SIG-M5 treated with dmso at 0.1 percent for 504 hours (cell line): ENCODE results near the gene YRDC.

Experiments
- DNase-seq: peaks from one replicate; lab custom pipeline; 2025; ENCODE audit not compliant: unreplicated experiment; lab: John Stamatoyannopoulos, UW

The YRDC gene

DNA sequence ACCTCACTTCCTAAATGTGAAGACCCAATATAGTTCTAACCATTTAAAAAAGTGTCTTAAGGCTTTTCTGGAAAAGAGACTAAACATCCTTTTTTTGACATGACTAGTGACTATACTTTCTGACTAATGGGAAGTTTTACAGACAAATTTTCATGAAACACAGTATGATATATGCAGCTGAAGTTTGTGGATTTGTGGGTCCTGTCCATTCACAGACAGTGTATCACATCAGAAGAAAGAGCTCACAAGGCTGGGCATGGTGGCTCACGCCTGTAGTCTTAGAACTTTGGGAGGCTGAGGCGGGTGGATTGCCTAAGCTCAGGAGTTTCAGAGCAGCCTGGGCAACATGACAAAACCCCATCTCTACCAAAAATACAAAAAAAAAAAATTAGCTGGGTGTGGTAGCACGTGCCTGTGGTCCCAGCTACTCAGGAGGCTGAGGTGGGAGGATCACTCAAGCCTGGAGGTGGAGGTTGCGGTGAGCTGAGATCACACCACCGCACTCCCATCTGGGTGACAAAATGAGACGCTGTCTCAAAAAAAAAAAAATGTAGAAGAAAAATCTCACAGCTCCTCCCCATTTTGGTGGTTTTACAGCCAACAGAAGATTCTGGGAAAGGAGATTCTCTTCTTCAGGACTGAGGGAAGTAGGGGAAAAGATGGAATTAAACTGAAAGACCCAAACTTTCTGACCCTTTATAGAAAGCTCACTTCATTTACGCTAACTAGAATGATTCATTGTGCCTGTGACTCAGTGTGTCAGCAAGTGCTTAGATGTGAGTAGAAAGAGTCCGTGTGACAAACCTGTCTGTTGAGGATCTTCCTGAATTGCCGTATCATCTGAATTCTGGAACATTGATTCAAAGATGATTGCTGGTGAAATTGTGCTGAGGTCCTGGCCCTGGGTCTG is 15.2 kb upstream of the YRDC start:
- no peak for DNase-seq

GRCh38 chr1:37821481-37821880 is 13.5 kb upstream of the YRDC start:
- DNase-seq = no peak

DNA sequence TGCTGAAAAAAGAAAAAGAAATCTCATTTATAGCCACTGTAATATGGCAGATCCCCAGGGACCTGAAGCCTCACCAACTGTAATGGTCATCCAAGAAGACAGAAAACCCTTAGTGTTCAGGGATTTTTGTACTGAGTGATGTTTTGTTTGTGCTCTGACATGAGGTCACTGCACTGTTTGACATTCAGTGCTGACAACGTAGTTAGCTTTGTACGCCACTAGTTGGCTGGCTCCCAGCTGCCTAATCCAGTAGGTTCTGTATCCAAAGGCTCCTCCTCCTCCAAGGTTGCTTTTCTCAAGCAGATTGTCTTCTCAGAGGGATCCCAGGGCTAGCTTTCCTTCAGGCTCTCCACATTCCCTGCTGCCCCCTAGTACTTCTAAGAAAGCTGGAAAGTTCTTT is 9.5 kb upstream of the YRDC start:
- peak; percentile 20 for DNase-seq

DNA sequence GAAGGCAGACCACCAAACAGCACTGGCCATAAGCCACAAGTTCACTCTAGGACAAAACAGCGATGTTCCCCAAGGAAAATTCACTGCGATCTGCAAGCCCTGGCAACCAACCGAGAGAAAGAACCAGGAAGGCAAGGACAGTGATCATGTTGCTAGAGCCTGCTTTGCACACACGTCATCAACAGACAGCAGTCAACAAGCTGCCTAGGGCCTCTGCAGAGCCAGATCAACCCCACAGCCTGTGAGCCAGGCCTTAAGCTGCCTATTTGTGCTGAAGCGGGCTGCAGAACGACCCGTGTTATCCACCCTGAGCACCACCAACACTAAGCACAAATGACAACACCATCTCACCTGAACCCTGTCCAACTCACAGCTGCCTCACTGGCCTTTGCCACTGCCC is 6.2 kb upstream of the YRDC start:
- no peak for DNase-seq

GRCh38 chr1:37813529-37814145 is 5.6 kb upstream of the YRDC start:
- DNase-seq = no peak

DNA sequence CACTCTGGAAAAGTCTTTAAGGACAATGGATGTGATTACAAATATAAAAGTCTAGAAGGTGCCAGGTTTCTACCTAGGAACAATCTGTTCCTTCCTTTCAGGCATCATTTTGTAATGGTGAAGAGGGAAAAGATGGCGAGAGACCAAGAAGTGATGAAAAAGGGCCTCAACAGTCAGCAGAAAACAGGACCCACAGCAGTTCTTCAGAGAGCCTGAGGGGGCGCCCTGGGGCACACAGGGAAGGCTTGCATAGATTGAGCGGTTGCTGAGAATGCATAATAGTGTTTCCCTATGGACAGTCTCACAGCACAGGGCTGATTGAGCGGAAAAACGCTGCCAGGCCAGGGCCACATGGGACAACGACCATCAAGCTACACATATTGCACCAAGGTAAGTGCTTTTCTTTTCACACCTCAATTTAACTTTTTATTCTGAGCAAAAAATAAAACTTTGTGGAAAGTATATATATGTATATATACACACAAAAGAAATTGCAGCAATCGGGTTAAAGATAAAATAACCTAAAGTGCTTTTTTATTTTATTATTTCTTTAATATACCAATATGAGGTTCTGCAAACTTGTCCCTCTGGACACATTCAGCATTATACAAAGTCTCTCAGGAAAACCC is 3.1 kb upstream of the YRDC start:
- peak; percentile 83 for DNase-seq

- DNase-seq = no peak
Measured at GRCh38 chr1:37809942-37810341, 1.9 kb upstream of the YRDC start.

GRCh38 chr1:37808369-37809319 is 636 bp upstream of the YRDC start:
- peak; percentile 51 for DNase-seq

GRCh38 chr1:37807220-37807554 is 821 bp downstream of the YRDC start:
- DNase-seq = no peak

GRCh38 chr1:37802439-37802838 is 5.6 kb downstream of the YRDC start:
- no peak for DNase-seq

GRCh38 chr1:37797750-37798345 is 10.2 kb downstream of the YRDC start:
- DNase-seq = no peak

DNA sequence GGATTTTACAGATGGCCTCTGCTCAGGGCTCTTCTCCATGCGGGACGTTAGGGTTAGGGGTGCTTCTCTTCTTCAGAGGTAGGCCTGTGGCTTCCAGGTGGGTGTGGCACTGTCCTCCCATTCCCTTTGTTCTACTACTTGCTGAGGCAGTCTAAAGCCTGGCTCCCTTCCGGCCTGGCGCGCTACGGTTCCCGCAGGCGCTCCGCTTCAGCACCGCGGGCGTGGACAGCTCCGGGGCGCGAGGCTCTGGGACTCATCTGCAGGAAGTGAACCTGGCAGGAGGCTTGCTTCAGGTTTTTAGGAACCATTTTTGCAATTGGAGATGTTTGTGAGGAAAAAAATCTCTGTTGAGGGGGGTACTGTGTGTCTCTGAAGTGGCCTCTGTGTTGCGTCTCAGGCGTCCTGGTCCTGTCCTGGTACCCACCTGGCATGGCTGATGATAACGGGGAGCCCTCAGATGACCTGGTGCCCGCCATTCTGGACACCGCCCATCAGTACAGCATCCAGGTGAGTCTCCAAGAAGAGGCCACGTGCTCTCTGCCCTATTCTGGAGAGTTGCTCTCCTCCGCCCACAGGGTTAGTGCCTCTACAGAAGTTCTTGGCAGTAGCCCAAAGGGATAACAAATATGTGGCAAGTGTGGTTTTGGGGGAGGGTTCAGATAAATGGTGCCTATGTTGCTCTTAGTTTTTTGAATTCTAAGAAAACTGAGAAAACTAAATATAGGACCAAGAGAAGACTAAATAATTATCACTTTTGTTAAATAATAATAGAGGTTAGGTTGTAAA is 12.5 kb downstream of the YRDC start:
- no peak for DNase-seq

DNA sequence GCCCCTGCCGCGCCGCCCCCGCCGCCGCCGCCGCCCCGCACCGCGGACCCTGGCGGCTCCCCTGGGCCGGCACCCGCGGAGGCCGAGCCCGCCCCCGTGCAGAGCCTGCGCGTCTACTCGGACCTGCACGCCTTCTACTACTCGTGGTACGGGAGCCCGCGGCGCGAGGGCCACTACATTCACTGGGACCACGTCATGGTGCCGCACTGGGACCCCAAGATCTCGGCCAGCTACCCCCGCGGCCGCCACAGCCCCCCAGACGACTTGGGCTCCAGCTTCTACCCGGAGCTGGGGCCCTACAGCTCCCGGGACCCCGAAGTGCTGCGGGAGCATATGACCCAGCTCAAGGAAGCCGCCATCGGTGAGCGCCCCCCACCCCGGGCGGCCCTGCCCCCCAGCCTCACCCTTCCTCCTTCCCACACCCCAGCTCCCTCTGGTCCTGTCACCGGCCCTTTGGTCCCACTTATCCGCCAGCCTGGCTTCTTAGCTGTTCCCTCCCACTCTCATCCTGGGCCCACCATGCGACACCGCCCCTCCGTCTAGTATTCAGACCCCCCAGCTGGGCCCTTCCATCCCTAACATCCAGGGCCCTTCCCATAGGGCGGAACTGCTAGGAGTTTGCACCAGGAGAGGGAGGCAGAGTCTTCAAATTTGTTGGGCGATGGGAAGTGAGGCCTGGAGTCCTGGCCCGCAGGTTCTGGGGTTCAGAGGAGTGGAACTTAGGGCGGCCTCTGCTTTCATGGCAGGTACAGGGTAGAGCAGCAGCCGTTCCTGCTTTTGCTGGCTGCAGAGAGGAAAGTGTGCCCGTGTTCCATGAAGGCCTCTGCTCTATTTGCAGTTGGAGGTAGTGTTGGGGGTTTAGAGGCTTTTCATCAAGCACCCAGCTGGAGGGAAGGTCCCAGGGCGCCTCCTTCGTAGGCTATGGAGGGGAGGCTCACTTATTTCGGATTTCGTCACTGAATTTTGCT is 13.4 kb downstream of the YRDC start:
- DNase-seq = no peak

DNA sequence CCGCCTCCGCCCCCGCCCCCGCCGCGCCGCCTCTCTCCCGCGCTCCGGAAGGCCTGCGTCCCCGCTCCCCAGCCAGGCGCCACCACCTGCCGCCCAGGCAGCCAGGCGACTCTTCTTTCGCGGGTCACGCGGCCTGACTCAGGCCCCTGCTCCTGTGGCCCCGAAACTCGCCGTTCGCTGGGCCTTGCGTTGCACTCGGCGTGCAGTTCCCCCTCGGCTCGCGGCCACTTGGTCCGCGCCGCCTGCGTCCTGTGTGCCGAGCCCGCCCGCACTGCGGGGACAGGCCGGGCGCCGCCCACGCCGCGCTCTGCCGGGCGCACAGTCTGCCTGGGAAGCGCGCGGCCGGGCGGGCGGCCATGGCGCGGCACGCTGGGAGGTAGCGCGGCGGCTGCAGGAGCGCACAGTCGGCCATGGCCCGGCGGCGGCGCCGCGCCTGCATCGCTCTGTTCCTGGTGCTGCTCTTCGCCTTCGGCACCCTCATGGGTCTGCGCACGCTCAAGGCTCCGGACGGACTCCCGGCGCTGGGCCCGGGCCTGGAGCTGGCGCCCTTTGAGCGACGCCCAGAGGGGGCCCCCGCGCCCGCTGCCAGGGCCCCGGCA is 14.1 kb downstream of the YRDC start, which contains the start of gene MANEAL:
Gene MANEAL, plus strand, starts transcription at position 75 of the 599 bp plus-strand sequence. Its CDS starts 336 bp downstream, at position 411.
- peak; percentile 29 for DNase-seq

DNA sequence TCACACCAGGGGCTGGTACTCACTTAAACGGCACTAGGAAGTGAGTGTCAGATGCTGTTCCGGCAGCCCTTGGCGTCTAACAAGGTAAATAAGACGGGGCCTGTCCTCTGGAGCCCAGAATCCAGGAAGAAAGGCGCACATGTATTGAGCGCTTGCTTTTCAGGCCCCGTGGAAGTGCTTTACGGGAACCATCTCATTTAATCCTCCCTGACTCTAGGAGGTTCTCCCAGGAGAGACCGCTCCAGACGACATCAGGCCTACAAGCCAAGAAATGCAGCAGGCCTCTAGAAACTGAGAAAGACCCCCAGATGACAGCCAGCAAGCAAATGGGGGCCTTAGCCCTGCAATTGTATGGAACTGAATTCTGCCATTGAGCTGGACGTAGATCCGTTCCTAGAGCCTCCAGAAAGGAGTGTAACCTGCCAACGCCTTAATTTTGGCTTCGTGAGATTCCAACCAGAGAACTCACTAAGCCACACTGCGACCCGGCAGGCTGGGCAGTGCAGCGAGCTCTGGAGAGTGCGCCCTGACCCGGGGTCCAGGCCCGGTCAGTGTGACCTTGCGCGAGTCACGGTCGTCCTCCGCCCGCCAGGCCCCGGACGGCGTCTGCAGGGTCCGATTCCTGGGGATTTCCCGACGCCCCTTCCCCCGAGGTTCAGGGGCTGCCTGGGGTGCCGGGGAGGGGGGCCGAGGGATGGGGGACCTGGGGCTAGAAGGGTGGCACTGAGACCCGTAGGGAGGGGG is 14.9 kb downstream of the YRDC start:
- DNase-seq = no peak

DNA sequence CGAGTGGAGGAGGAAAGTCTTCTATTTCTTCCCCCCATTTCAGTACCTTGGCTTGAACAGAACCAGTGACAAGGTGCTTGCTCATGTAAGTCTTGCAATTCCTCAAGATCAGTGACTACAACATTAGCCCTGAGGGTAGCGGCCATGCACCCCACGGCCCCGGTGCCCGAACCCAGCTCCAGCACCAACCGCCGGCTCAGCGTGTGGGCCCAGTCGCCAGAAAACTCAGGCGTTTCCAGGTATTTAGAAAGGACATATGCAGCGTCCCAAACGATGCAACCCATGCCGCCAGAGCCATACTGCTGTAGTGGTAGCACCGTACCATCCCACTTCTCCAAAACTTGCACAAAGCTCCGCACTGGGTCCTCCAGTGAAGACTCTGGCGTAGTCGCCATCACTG is 25.5 kb downstream of the YRDC start:
- no peak for DNase-seq

- no peak for DNase-seq
Measured at GRCh38 chr1:37778654-37779053, 29.4 kb downstream of the YRDC start.
